HepG2 (cell line): ENCODE measurements around the gene PPFIA2. TPM values are rescaled to one million over a fixed set of nuclear protein-coding genes. Genes with fewer than 3 reads are reported as not detected.

Source experiments
- ATAC-seq: fragments of 200-7000 bp; cut with Tn5 transposase; 3 replicates; pipeline ENCODE4 v1.9.1; 2020; ENCODE audit warnings: mild to moderate bottlenecking, moderate library complexity
- BruUV-seq: library from RNA; stranded (reverse); fragments of 400-500 nt; replicated peaks from 2 replicates; lab custom pipeline; 2021; lab: Mats Ljungman, UMichigan
- CTCF ChIA-PET: fragments of 300-600 bp; formaldehyde crosslinking; extraction: SDS; loops from one replicate; lab custom pipeline; 2021; ENCODE audit warnings: low total read pairs, inconsistent platforms, low intra/inter-chr PET ratio; lab: Yijun Ruan, JAX
- POLR2A ChIA-PET: fragments of 350-600 bp; sonication (Branson Sonifier 250); formaldehyde crosslinking; loops from one replicate; lab custom pipeline; 2020; ENCODE audit warnings: antibody characterized with exemption, inconsistent platforms; lab: Yijun Ruan, JAX
- DNase-seq: peaks from one replicate; pipeline ENCODE4 v3.0.0-alpha.2; 2015; ENCODE audit warnings: low spot score
- FAIRE-seq: peaks from 3 replicates; lab custom pipeline; 2011; peaks lifted over from hg19 to GRCh38; lab: Jason Lieb, UNC
- H2AFZ ChIP-seq: one replicate; pipeline ENCODE4 v1.6.1; 2011; ENCODE audit warnings: low read length, inconsistent platforms
- H3K27ac ChIP-seq: fragments of 300-600 bp; 3 replicates; pipeline ENCODE4 v1.8.0; 2011; ENCODE audit warnings: mixed run types, mild to moderate bottlenecking, mixed read lengths, low read length, inconsistent platforms; ENCODE audit not compliant: insufficient read depth; ENCODE audit errors: extremely low read length
- H3K27me3 ChIP-seq, 2 experiments: fragments of 200-600 bp in 1 of 2; 2 replicates in 1 of 2; 3 replicates in 1 of 2; pipeline versions ENCODE4 v1.6.0 to v1.8.0; 2011; ENCODE audit warnings: low read length in 2 of 2, mild to moderate bottlenecking in 2 of 2, moderate library complexity in 2 of 2, inconsistent platforms in 1 of 2; ENCODE audit not compliant: insufficient read depth in 2 of 2, control insufficient read depth in 1 of 2
- H3K36me3 ChIP-seq, 2 experiments: fragments of 200-600 bp in 1 of 2; replicated peaks in 1 of 2; 2 replicates in 1 of 2; 3 replicates in 1 of 2; pipeline versions ENCODE4 v1.5.1 to v1.8.0; 2011; ENCODE audit warnings: low read length in 2 of 2, inconsistent platforms in 1 of 2; ENCODE audit not compliant: insufficient read depth in 2 of 2, control insufficient read depth in 1 of 2
- H3K4me1 ChIP-seq: 2 replicates; pipeline ENCODE4 v1.5.1; 2012; ENCODE audit warnings: low read length, inconsistent platforms; ENCODE audit not compliant: insufficient read depth
- H3K4me2 ChIP-seq: 2 replicates; pipeline ENCODE4 v1.6.0; 2011; ENCODE audit warnings: low read depth, low read length, inconsistent platforms
- H3K4me3 ChIP-seq, 3 experiments: fragments of 200-600 bp in 1 of 3; sonication (generic), shearing (Covaris generic) in 1 of 3; replicated peaks in 1 of 3; 2 replicates each; pipeline ENCODE4 v1.5.1; 2011 to 2016; ENCODE audit warnings: low read length in 3 of 3, inconsistent platforms in 2 of 3, low read depth in 2 of 3, mild to moderate bottlenecking in 2 of 3, control low read depth in 1 of 3, mixed read lengths in 1 of 3; ENCODE audit not compliant: insufficient read depth in 1 of 3
- H3K79me2 ChIP-seq: one replicate; pipeline ENCODE4 v1.6.1; 2011; ENCODE audit warnings: low read length, inconsistent platforms; ENCODE audit not compliant: insufficient read depth
- H3K9ac ChIP-seq: 2 replicates; pipeline ENCODE4 v1.6.0; 2011; ENCODE audit warnings: mild to moderate bottlenecking, low read depth, low read length, inconsistent platforms; ENCODE audit not compliant: insufficient read depth
- H3K9me3 ChIP-seq: 2 replicates; pipeline ENCODE4 v1.5.1; 2012; ENCODE audit warnings: mild to moderate bottlenecking, low read length
- H4K20me1 ChIP-seq: 2 replicates; pipeline ENCODE4 v1.6.0; 2011; ENCODE audit warnings: inconsistent platforms, mild to moderate bottlenecking, low read length, moderate library complexity; ENCODE audit not compliant: insufficient read depth
- CENPX ChIP-seq: sonication (generic); formaldehyde crosslinking; IDR thresholded peaks from 2 replicates; pipeline ENCODE4 v1.9.0; 2021; ENCODE audit warnings: mild to moderate bottlenecking, missing genetic modification reagents, moderate library complexity
- HDAC2 ChIP-seq: sonication (generic); formaldehyde crosslinking; IDR thresholded peaks from 2 replicates; pipeline ENCODE4 v1.4.0; 2020; ENCODE audit warnings: missing genetic modification reagents
- MTA3 ChIP-seq: sonication (generic); formaldehyde crosslinking; IDR thresholded peaks from 2 replicates; pipeline ENCODE4 v1.4.0; 2020; ENCODE audit warnings: missing genetic modification reagents
- SP140L ChIP-seq: sonication (generic); formaldehyde crosslinking; IDR thresholded peaks from 2 replicates; pipeline ENCODE4 v1.4.0; 2020; ENCODE audit warnings: missing genetic modification reagents, borderline replicate concordance
- ZNF317 ChIP-seq: sonication (generic); formaldehyde crosslinking; IDR thresholded peaks from 2 replicates; pipeline ENCODE4 v1.5.0; 2020; ENCODE audit warnings: mild to moderate bottlenecking, missing genetic modification reagents
- ZNF367 ChIP-seq: sonication (generic); formaldehyde crosslinking; IDR thresholded peaks from 2 replicates; pipeline ENCODE4 v1.4.0; 2020; ENCODE audit warnings: missing genetic modification reagents, borderline replicate concordance
- ZNF446 ChIP-seq: sonication (generic); formaldehyde crosslinking; IDR thresholded peaks from 2 replicates; pipeline ENCODE4 v1.5.0; 2020; ENCODE audit warnings: mild to moderate bottlenecking, missing genetic modification reagents
- ZNF496 ChIP-seq: sonication (generic); formaldehyde crosslinking; IDR thresholded peaks from 2 replicates; pipeline ENCODE4 v1.8.1; 2023; ENCODE audit warnings: mild to moderate bottlenecking, moderate library complexity, missing genetic modification reagents; ENCODE audit not compliant: insufficient replicate concordance
- WGBS: methylation state at CpG from one replicate; pipeline ENCODE4 v1.1.6; 2017; ENCODE audit warnings: low lambda C conversion rate; 5-methylcytosine and 5-hydroxymethylcytosine counted together
- in situ Hi-C: cut with HindIII; loops from 2 replicates; pipeline ENCODE4 v1.10.0; 2017; ENCODE audit warnings: low pct_unique_long_range_greater_than_20kb; ENCODE audit not compliant: extremely low pct_ligation_motif_present
- intact Hi-C: fragments of 100-400 bp; cut with micrococcal nuclease; formaldehyde crosslinking; loops from one replicate; pipeline ENCODE4 v1.10.0; 2022; ENCODE audit not compliant: unreplicated experiment
- polyA plus RNA-seq, 8 experiments: library from polyadenylated mRNA; depleted of rRNA in 3 of 8; stranded (reverse) in 7 of 8; unstranded in 1 of 8; fragments of >200 nt; fragmentation: Illumina TruSeq in 4 of 8; extraction: Trizol in 4 of 8; gene quantifications; 2 replicates each; pipeline versions ENCODE4 v1.2.1 to v1.2.3, GENCODE V29; 2011 to 2016; ENCODE audit warnings: low read depth in 4 of 8, missing spikeins in 1 of 8, mixed read lengths in 1 of 8; ENCODE audit not compliant: insufficient read depth in 1 of 8
- total RNA-seq, 5 experiments: library from RNA; depleted of rRNA; stranded (reverse); fragments of >200 nt; fragmentation: Illumina TruSeq; extraction: Trizol; gene quantifications; 2 replicates each; pipeline ENCODE4 v1.2.3, GENCODE V29; 2016; ENCODE audit warnings: low read depth in 1 of 5
- TF ChIP-seq, protein P1 (sequence below): sonication (generic); formaldehyde crosslinking; IDR thresholded peaks from 2 replicates; pipeline ENCODE4 v1.4.0; 2020; ENCODE audit warnings: missing genetic modification reagents, mild to moderate bottlenecking, borderline replicate concordance

PPFIA2 gene
- total and polyA plus RNA-seq, 2 of the 13 experiments (the other 11 are each of a cell fraction or from before 2014, with no cell fraction given), result 0.05 TPM; not detected in 1

DNA sequence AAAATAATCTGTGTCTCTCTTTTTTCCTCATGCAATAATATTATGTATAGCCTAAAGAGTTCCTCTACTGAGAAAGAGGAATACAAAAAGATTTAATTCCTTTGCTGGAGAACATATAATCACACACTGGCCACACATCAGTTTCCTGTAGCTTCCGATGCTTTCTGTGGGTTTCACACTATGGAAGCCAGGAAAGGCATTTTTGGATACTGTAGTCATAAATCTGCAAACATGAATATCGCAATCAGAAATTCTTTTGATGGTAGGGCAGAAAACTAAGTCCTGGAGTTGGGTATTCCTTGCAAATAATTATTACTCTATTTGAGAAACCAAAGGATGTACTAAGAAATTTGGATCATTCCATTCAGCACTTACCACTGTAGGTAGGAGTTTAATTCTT lies 421.3 kb downstream of the PPFIA2 start (continued):
- TF ChIP-seq, protein P1, sequence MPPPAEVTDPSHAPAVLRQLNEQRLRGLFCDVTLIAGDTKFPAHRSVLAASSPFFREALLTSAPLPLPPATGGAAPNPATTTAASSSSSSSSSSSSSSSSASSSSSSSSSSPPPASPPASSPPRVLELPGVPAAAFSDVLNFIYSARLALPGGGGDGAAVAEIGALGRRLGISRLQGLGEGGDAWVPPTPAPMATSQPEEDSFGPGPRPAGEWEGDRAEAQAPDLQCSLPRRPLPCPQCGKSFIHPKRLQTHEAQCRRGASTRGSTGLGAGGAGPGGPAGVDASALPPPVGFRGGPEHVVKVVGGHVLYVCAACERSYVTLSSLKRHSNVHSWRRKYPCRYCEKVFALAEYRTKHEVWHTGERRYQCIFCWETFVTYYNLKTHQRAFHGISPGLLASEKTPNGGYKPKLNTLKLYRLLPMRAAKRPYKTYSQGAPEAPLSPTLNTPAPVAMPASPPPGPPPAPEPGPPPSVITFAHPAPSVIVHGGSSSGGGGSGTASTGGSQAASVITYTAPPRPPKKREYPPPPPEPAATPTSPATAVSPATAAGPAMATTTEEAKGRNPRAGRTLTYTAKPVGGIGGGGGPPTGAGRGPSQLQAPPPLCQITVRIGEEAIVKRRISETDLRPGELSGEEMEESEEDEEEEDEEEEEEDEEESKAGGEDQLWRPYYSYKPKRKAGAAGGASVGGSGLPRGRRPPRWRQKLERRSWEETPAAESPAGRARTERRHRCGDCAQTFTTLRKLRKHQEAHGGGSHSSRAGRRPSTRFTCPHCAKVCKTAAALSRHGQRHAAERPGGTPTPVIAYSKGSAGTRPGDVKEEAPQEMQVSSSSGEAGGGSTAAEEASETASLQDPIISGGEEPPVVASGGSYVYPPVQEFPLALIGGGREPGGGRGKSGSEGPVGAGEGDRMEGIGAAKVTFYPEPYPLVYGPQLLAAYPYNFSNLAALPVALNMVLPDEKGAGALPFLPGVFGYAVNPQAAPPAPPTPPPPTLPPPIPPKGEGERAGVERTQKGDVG (CRISPR knock-in tag), result no peak
- TF ChIP-seq HDAC2 (CRISPR knock-in tag), result no peak

DNA sequence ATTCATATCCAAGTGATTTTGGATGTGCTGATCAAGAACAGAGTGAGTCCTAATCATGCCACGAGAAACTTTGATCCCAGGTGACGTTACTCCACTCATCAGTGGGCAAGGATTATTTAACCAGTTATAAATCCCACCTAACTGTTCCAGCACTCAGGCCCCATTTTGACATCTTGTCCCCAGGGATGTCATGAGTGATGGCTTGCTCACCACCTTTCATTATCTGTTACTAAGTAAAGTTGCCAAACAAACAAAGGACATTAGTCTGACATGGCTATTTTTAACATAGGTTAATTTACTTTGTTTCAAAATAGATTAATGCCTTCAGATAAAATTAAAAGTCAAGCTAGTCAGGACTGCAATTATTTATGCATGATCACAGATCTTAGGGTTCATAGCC lies 425.3 kb downstream of the PPFIA2 start:
- no peak overlapping the region for H3K4me3 ChIP-seq
- no peak for TF ChIP-seq ZNF317 (CRISPR knock-in tag)
- no peak for TF ChIP-seq CENPX
- no peak for TF ChIP-seq ZNF496 (CRISPR knock-in tag)
- no peak for TF ChIP-seq ZNF367
- TF ChIP-seq ZNF446, result no peak
- no peak for TF ChIP-seq MTA3 (CRISPR knock-in tag)
- no peak for TF ChIP-seq SP140L
- H3K27me3 ChIP-seq, result no peaks in the 10 kb centered on the region
- no peak overlapping the region for H3K9ac ChIP-seq
- no peaks in the 10 kb centered on the region for H3K36me3 ChIP-seq
- no TSS peak for BruUV-seq
- in situ Hi-C loops (no loop called here), intact Hi-C loops (no loop called here)
- 0% methylated on average over 2 of the region's 2 CpGs for WGBS
- DNase-seq (no peak), ATAC-seq (no peak), FAIRE-seq (no peak)
- H3K79me2 ChIP-seq, result no peaks in the 10 kb centered on the region
- no peak overlapping the region for H3K27ac ChIP-seq
- no peak overlapping the region for H3K4me2 ChIP-seq
- no peaks in the 10 kb centered on the region for H3K9me3 ChIP-seq
- no peaks in the 10 kb centered on the region for H4K20me1 ChIP-seq
- CTCF ChIA-PET, result no interaction called here
- no peak overlapping the region for H2AFZ ChIP-seq
- no peaks in the 10 kb centered on the region for H3K4me1 ChIP-seq
- POLR2A ChIA-PET, result no interaction called here
